Esophagus muscularis mucosa (tissue), 4 donors: ENCODE results near the gene AGAP1.

Experiments
- CTCF ChIP-seq, 3 experiments: fragments of 200-600 bp in 2 of 3; fragments of 450-650 bp in 1 of 3; sonication (generic) in 2 of 3; IDR thresholded peaks; one replicate each; pipeline ENCODE4 v1.5.1; 2017 to 2019; ENCODE audit warnings: antibody characterized with exemption in 3 of 3, mild to moderate bottlenecking in 2 of 3, moderate library complexity in 1 of 3
- EP300 ChIP-seq: sonication (generic); formaldehyde crosslinking; IDR thresholded peaks from one replicate; pipeline ENCODE4 v1.6.1; 2017; ENCODE audit warnings: antibody characterized with exemption
- POLR2A ChIP-seq: fragments of 450-650 bp; IDR thresholded peaks from one replicate; pipeline ENCODE4 v1.6.1; 2017; ENCODE audit warnings: antibody characterized with exemption, moderate library complexity, mild to moderate bottlenecking, low read depth
- POLR2AphosphoS5 ChIP-seq, 2 donors: sonication (generic); formaldehyde crosslinking; IDR thresholded peaks; one replicate each; pipeline ENCODE4 v1.6.1; 2017; ENCODE audit warnings: antibody characterized with exemption in 2 of 2

- TF ChIP-seq POLR2A (no peak), CTCF (IDR thresholded peaks at IDR 0.05) (no peak), EP300 (no peak), POLR2AphosphoS5 (IDR thresholded peaks at IDR 0.05) (no peak)
These were observed 441.9 kb downstream of the AGAP1 start for GRCh38 chr2:235935773-235936172.
